AG09309 (cell line): Measurements from ENCODE around the gene SEPTIN1.
"Not testable (repeated sequence)": the region's sequence is repeated elsewhere in the genome, so short reads cannot be mapped to it uniquely, and the experiment has no call there.

Source experiments
- DNase-seq: peaks from one replicate; pipeline ENCODE4 v3.0.0-alpha.2; 2010; ENCODE audit warnings: low read depth
- H3K4me3 ChIP-seq: 2 replicates; pipeline ENCODE4 v1.5.1; 2011; ENCODE audit warnings: mild to moderate bottlenecking, low read depth, low read length, moderate library complexity; ENCODE audit not compliant: control insufficient read depth
- TF ChIP-seq, protein P1 (sequence below): IDR thresholded peaks from 2 replicates; pipeline ENCODE4 v1.5.1; 2011; ENCODE audit warnings: mild to moderate bottlenecking, low read depth, low read length, inconsistent platforms; ENCODE audit not compliant: insufficient read depth, control insufficient read depth; ENCODE audit errors: missing control alignments

Gene SEPTIN1

DNA sequence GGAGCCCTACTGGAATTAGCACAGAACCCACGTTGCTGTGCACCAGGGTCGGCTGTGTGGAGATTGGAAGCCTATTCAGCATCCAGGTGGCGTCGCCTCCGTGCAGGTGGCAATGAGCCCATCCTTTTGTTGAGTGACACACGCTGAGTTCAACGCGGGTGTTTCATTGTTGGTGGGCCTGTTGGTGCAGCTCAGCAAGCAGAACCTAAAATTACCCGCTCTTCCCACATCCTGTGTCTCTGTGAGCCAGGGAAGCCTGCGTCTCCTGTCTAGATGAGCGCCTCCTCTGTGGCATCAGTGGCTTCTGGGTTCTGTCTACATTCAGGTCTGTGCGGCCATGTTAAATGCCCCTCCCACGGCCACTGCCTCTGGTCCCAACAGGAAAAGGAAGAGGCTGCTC lies 41.7 kb downstream of the SEPTIN1 start:
- DNase-seq = no peak
- no peak overlapping the region for H3K4me3 ChIP-seq

DNA sequence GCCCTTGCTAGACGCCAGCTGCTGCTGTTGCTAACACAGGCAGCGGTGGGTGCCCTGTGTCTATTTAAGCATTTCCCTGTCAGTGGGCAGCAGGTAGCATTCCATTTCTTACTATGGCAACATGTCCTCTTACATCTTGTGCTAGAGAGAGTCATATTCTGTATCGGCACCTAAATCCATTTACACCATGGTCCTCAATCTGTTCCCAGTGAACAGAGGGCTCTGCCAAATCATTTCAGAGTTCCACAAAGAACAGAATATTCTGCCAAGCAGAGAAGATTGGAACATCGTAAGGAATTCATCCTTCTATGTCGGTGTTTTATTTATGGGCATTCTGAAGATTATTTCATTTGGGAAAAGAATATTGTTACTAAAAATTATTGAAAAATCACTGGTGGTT lies 43.6 kb downstream of the SEPTIN1 start:
- DNase-seq, H3K4me3 ChIP-seq: not testable (repeated sequence)

More for the DNA sequence above, 41.7 kb downstream of the SEPTIN1 start:
- TF ChIP-seq, protein P1, sequence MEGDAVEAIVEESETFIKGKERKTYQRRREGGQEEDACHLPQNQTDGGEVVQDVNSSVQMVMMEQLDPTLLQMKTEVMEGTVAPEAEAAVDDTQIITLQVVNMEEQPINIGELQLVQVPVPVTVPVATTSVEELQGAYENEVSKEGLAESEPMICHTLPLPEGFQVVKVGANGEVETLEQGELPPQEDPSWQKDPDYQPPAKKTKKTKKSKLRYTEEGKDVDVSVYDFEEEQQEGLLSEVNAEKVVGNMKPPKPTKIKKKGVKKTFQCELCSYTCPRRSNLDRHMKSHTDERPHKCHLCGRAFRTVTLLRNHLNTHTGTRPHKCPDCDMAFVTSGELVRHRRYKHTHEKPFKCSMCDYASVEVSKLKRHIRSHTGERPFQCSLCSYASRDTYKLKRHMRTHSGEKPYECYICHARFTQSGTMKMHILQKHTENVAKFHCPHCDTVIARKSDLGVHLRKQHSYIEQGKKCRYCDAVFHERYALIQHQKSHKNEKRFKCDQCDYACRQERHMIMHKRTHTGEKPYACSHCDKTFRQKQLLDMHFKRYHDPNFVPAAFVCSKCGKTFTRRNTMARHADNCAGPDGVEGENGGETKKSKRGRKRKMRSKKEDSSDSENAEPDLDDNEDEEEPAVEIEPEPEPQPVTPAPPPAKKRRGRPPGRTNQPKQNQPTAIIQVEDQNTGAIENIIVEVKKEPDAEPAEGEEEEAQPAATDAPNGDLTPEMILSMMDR = no peak

DNA sequence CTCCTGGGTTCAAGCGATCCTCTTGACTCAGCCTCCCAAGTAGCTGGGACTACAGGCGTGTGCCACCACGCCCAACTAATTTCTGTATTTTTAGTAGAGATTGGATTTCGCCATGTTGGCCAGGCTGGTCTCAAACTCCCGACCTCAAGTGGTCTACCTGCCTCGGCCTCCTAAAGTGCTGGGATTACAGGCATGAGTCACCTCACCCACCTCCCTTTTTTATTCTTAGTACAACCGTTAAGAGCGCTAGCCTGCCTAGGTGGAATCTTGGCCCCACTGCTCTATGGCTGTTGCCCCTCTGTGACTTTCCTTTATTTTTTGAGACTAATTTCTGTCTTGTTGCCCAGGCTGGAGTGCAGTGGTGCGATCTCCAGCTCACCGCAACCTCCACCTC lies 44.4 kb downstream of the SEPTIN1 start:
- not testable (repeated sequence) for H3K4me3 ChIP-seq, DNase-seq

DNA sequence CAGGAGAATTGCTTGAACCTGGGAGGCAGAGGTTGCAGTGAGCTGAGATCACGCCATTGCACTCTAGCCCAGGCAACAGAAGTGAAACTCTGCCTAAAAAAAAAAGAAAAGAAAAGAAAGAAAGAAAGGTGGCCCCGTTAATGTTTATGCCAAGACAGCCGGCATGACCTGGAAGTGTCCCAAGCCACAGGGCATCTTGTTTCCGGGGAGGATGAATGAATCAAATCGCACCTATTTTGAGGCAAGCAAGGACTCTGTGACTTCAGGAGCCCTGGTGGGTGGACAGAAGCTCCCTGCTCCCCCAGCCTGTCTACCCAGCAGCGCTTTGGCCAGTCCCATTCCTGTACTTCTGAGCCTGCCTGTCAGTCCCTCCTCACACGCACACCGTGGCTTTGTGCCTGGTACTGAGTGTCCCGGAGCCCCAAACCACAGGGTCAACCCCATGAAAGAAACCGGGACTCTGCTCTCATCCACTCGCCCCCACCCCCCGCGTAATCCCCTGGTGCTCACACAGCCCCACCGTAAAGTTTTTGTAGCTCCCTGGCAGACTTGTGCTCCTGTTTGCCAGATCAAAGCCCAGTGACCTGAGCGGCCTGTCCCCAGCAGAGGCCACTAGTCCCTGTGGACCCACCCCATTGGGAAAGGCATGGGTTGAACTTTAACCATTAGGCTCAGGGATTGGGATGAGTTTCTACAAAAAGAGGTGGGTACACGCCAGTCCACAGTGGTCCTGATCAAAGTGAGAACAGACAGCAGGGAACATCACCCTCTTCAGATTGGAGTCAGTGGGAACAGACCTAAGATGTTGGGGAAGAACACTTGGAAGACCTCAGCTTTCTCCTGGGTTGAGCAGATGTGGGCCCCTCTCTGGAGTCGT lies 46.5 kb downstream of the SEPTIN1 start:
- peak overlapping the region; percentile 47 for H3K4me3 ChIP-seq
- DNase-seq = no peak
- TF ChIP-seq, protein P1 = no peak

DNA sequence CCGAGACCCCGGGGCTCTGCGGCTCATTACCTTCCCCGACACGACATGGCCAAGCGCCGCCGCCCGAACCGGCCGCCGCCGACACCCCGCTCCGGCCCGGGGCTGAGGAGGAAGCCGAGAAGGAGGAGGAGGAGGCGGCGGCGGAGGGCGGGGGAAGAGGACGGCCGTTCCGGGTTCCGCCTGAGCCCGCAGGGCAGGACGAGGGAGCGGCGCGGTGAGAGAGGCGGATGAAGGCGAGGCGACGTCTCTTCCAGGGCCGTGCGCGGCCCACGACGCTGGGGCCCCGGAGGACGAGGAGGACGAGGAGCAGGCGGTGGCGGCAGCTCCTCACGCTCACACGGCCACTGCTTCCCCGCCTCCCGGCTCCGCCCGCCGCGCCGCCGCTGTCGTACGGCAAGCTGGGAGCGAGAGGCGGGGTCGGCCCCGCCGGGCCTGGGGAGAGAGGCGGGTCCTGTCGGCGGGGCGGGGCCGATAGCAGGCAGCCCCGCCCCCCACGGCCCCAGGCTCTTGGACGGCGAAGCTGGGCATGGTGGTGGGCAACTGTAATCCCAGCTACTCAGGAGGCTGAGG lies 47.2 kb downstream of the SEPTIN1 start:
- peak overlapping the region; percentile 57 for H3K4me3 ChIP-seq
- DNase-seq = not testable (repeated sequence)

GRCh38 chr16:30334473-30334989 lies 47.8 kb downstream of the SEPTIN1 start:
- not testable (repeated sequence) for DNase-seq
- peak overlapping the region; percentile 57 for H3K4me3 ChIP-seq
